HepG2 (cell line): ENCODE results near the gene CMYA5. TPM values are rescaled to one million over a fixed set of nuclear protein-coding genes. Genes with fewer than 3 reads are reported as not detected.

ENCODE experiments used
- ADNP ChIP-seq: sonication (generic); formaldehyde crosslinking; IDR thresholded peaks from 2 replicates; pipeline ENCODE4 v1.4.0; 2020; ENCODE audit warnings: missing genetic modification reagents
- ASH2L ChIP-seq: fragments of 300-600, 200-600 bp; sonication (generic); IDR thresholded peaks from 2 replicates; pipeline ENCODE4 v1.7.0; 2017; ENCODE audit warnings: low read depth, mild to moderate bottlenecking, moderate library complexity, mixed read lengths, low read length; ENCODE audit not compliant: insufficient read length
- ATF7-NPFF ChIP-seq: sonication (generic); formaldehyde crosslinking; IDR thresholded peaks from 2 replicates; pipeline ENCODE4 v1.8.1; 2023; ENCODE audit warnings: mild to moderate bottlenecking, low read depth, missing genetic modification reagents, moderate library complexity
- CC2D1A ChIP-seq: sonication (generic); formaldehyde crosslinking; IDR thresholded peaks from 2 replicates; pipeline ENCODE4 v1.8.1; 2023; ENCODE audit warnings: mild to moderate bottlenecking, missing genetic modification reagents
- DMTF1 ChIP-seq: sonication (generic); formaldehyde crosslinking; IDR thresholded peaks from 2 replicates; pipeline ENCODE4 v1.4.0; 2020; ENCODE audit warnings: mild to moderate bottlenecking, missing genetic modification reagents
- HIC2 ChIP-seq: sonication (generic); formaldehyde crosslinking; IDR thresholded peaks from 2 replicates; pipeline ENCODE4 v1.9.0; 2022; ENCODE audit warnings: low read depth, missing genetic modification reagents
- KLF12 ChIP-seq: sonication (generic); formaldehyde crosslinking; IDR thresholded peaks from 2 replicates; pipeline ENCODE4 v1.4.0; 2020; ENCODE audit warnings: missing genetic modification reagents, borderline replicate concordance
- KLF9 ChIP-seq: IDR thresholded peaks from 2 replicates; pipeline ENCODE4 v1.6.1; 2016; ENCODE audit warnings: low read depth
- NPAS2 ChIP-seq: sonication (generic); formaldehyde crosslinking; IDR thresholded peaks from 2 replicates; pipeline ENCODE4 v1.8.0; 2022; ENCODE audit warnings: mild to moderate bottlenecking, missing genetic modification reagents, borderline replicate concordance
- NR0B2 ChIP-seq: sonication (generic); formaldehyde crosslinking; IDR thresholded peaks from 2 replicates; pipeline ENCODE4 v1.4.0; 2020; ENCODE audit warnings: mild to moderate bottlenecking, missing genetic modification reagents
- POLR2A ChIP-seq, 2 experiments: IDR thresholded peaks; 2 replicates each; pipeline ENCODE4 v1.6.1; 2011; ENCODE audit warnings: low read depth in 2 of 2, low read length in 2 of 2, mild to moderate bottlenecking in 1 of 2, moderate library complexity in 1 of 2; ENCODE audit not compliant: insufficient read depth in 1 of 2
- POLR2AphosphoS2 ChIP-seq: IDR thresholded peaks from 2 replicates; pipeline ENCODE4 v1.6.1; 2011; ENCODE audit warnings: low read depth, low read length, improper control_type of control experiment
- REL ChIP-seq: sonication (generic); formaldehyde crosslinking; conservative IDR thresholded peaks from 2 replicates; pipeline ENCODE4 v1.8.0; 2022; ENCODE audit warnings: mild to moderate bottlenecking, missing genetic modification reagents, moderate library complexity
- YY1 ChIP-seq: IDR thresholded peaks from 2 replicates; pipeline ENCODE4 v1.6.1; 2011; ENCODE audit warnings: low read length, low read depth, moderate library complexity, mild to moderate bottlenecking; ENCODE audit not compliant: insufficient read depth, insufficient replicate concordance
- ZBTB42 ChIP-seq: sonication (generic); formaldehyde crosslinking; IDR thresholded peaks from 2 replicates; pipeline ENCODE4 v1.5.0; 2020; ENCODE audit warnings: mild to moderate bottlenecking, missing genetic modification reagents
- ZFY ChIP-seq: sonication (generic); formaldehyde crosslinking; IDR thresholded peaks from 2 replicates; pipeline ENCODE4 v1.4.0; 2020; ENCODE audit warnings: missing genetic modification reagents
- ZGPAT ChIP-seq: IDR thresholded peaks from 2 replicates; pipeline ENCODE4 v1.6.1; 2016; ENCODE audit warnings: mild to moderate bottlenecking
- ZNF770 ChIP-seq: sonication (generic); formaldehyde crosslinking; IDR thresholded peaks from 2 replicates; pipeline ENCODE4 v1.5.0; 2020; ENCODE audit warnings: mild to moderate bottlenecking, missing genetic modification reagents
- ZNF784 ChIP-seq: sonication (generic); formaldehyde crosslinking; IDR thresholded peaks from 2 replicates; pipeline ENCODE4 v1.5.1; 2020; ENCODE audit warnings: missing genetic modification reagents, mild to moderate bottlenecking, borderline replicate concordance
- ZSCAN31 ChIP-seq: sonication (generic); formaldehyde crosslinking; IDR thresholded peaks from 2 replicates; pipeline ENCODE4 v1.5.0; 2020; ENCODE audit warnings: low read depth, mild to moderate bottlenecking, missing genetic modification reagents
- polyA plus RNA-seq, 8 experiments: library from polyadenylated mRNA; depleted of rRNA in 3 of 8; stranded (reverse) in 7 of 8; unstranded in 1 of 8; fragments of >200 nt; fragmentation: Illumina TruSeq in 4 of 8; extraction: Trizol in 4 of 8; gene quantifications; 2 replicates each; pipeline versions ENCODE4 v1.2.1 to v1.2.3, GENCODE V29; 2011 to 2016; ENCODE audit warnings: low read depth in 4 of 8, missing spikeins in 1 of 8, mixed read lengths in 1 of 8; ENCODE audit not compliant: insufficient read depth in 1 of 8
- total RNA-seq, 5 experiments: library from RNA; depleted of rRNA; stranded (reverse); fragments of >200 nt; fragmentation: Illumina TruSeq; extraction: Trizol; gene quantifications; 2 replicates each; pipeline ENCODE4 v1.2.3, GENCODE V29; 2016; ENCODE audit warnings: low read depth in 1 of 5

CMYA5 gene
- total and polyA plus RNA-seq, 2 of the 13 experiments (the other 11 are each of a cell fraction or from before 2014, with no cell fraction given) = 0.13 to 0.51 TPM

GRCh38 chr5:79754865-79755555 is 65.4 kb downstream of the CMYA5 start (continued):
- TF ChIP-seq ATF7-NPFF (CRISPR knock-in tag) (no peak), YY1 (no peak), CC2D1A (CRISPR knock-in tag) (no peak), POLR2A (IDR thresholded peaks at IDR 0.05; ENCODE audit: insufficient read depth in 1 of 2, low read depth in 2 of 2, low read length in 2 of 2) (no peak), ASH2L (peak; percentile 77), ZNF770 (CRISPR knock-in tag) (no peak), ZGPAT (CRISPR knock-in tag) (peak; percentile 54; the same call in 1 of the 2 replicates), POLR2AphosphoS2 (no peak), ADNP (CRISPR knock-in tag) (0 out of 2 replicates have a peak, but pooled peaks have one; percentile 22), NPAS2 (no peak), NR0B2 (CRISPR knock-in tag) (no peak), ZNF784 (no peak), REL (no peak), HIC2 (CRISPR knock-in tag) (no peak), ZSCAN31 (no peak), DMTF1 (CRISPR knock-in tag) (no peak), ZFY (no peak), KLF9 (no peak), ZBTB42 (CRISPR knock-in tag) (no peak), KLF12 (CRISPR knock-in tag) (0 out of 2 replicates have a peak, but pooled peaks have one; percentile 46)
